Measurements from ENCODE around the gene RAB5B.

Gene RAB5B

GRCh38 chr12:55933799-55934742 lies 39.8 kb upstream of the RAB5B start:
- no peak overlapping the region for H3K4me3 ChIP-seq (ENCODE audit: low read length)
- no peak for TF ChIP-seq ZNF274 (IDR thresholded peaks at IDR 0.05; ENCODE audit: low read depth, low read length)

- no peak for TF ChIP-seq ZNF274 (IDR thresholded peaks at IDR 0.05; ENCODE audit: low read depth, low read length)
- H3K4me3 ChIP-seq (ENCODE audit: low read length): no peak overlapping the region
Observed at GRCh38 chr12:55934773-55935172, 39.1 kb upstream of the RAB5B start.

GRCh38 chr12:55935738-55936151 lies 38.1 kb upstream of the RAB5B start:
- no peak for TF ChIP-seq ZNF274 (IDR thresholded peaks at IDR 0.05; ENCODE audit: low read depth, low read length)
- no peak overlapping the region for H3K4me3 ChIP-seq (ENCODE audit: low read length)

DNA sequence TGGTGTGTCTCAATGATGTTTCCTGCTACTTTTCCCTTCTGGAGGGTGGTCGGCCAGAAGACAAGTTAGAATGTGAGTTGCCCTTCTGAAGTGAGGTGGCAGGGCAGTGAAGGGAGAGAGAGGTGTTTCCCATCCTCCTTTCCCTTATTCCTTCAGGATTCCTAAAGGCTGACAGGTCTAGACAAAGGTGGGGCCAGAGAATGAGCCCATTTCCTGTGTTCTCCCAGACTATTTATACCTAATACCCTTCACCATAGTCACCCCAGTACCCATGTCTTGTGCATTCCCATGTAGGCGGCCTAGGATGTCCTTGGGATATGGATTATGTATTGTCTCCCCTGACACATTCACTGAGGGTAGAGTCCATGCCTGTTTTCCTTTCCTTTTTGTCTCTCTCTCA lies 35.9 kb upstream of the RAB5B start:
- H3K4me3 ChIP-seq (ENCODE audit: low read length): no peak overlapping the region
- no peak for TF ChIP-seq ZNF274 (IDR thresholded peaks at IDR 0.05; ENCODE audit: low read depth, low read length)

GRCh38 chr12:55938826-55939501 lies 34.9 kb upstream of the RAB5B start:
- H3K4me3 ChIP-seq (ENCODE audit: low read length): no peak overlapping the region
- no peak for TF ChIP-seq ZNF274 (IDR thresholded peaks at IDR 0.05; ENCODE audit: low read depth, low read length)

DNA sequence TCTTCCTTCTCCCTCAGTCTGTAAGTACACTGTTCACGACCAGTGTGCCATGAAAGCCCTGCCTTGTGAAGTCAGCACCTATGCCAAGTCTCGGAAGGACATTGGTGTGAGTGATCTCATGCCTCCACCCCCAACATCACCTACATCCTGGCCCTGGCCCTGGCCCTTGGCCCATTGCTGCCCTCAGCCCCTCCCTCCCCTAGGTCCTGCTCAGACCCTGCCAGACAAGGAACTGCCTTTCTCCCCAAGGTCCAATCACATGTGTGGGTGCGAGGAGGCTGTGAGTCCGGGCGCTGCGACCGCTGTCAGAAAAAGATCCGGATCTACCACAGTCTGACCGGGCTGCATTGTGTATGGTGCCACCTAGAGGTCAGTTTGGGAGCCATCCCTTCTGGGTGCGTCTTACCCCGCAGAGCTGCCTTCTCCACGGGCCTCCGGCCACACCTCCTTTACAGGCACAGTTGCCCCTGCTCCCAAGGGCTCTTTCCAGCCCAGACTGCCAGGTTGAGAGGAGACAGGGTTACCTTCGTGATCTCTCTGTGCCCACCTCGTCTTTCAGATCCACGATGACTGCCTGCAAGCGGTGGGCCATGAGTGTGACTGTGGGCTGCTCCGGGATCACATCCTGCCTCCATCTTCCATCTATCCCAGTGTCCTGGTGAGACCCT lies 33.7 kb upstream of the RAB5B start:
- no peak overlapping the region for H3K4me3 ChIP-seq (ENCODE audit: low read length)
- no peak for TF ChIP-seq ZNF274 (IDR thresholded peaks at IDR 0.05; ENCODE audit: low read depth, low read length)

DNA sequence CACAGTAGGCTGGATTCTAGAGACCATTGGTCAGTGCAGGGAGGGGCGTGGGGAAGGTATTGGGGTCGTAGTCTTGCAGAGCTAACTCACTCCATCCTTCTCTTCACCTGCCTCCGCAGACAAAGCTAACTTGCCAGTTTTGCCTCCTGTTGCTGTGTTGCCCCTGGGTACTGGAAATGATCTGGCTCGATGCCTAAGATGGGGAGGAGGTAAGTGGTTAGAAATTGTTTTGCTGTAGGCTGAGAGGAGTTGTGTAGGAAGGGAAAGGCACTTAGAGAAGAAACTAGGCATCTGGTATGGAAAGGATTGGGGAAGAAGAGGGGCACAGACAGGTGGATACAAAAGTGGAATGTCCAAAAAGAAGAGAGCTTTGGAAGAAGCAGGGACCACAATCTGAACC lies 31.8 kb upstream of the RAB5B start:
- H3K4me3 ChIP-seq (ENCODE audit: low read length): no peak overlapping the region
- TF ChIP-seq ZNF274 (IDR thresholded peaks at IDR 0.05; ENCODE audit: low read depth, low read length): no peak

DNA sequence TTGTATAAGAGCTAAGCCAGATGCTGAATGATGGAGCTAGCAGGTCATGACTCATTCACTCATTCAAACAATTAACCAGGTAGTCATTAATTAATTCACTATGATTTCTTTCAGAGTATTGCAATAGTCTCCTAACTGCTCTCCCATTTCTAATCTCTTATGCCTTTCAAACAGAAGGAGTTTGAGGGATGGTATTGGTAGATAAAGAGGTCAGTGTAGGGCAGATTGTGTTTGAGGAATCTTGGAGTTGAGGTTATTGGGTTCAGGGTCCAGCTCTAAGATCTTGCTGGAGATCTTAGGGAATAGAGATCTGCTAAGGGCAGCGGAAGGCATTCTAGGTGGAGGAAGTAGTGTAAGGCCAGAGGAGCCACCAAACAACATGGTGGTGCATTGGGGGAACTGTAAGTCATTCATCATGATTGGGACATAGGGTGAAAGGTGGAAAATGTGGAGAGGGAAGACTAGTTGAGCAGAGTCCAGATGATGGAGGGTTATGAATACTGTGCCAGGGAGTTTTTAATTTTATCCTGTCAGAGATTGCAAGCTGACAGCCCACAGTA lies 31.2 kb upstream of the RAB5B start:
- TF ChIP-seq ZNF274 (IDR thresholded peaks at IDR 0.05; ENCODE audit: low read depth, low read length): no peak
- no peak overlapping the region for H3K4me3 ChIP-seq (ENCODE audit: low read length)

DNA sequence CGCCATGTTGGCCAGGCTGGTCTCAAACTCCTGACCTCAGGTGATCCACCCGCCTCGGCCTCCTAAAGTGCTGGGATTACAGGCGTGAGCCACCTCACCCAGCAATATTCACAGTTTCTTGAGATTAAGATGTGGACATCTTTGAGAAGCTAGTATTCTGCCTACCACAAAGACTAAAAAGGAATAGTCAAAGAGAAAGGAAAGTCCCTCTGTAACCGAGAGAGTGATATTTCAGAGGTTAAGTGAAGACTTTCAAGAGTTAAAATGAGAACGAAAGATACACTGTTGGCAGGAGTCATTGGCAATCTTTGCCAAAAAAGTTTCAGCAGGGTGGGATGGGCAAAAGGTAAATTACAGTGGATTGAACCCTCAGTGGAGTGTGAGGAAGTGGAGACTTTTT lies 27.3 kb upstream of the RAB5B start:
- TF ChIP-seq ZNF274 (IDR thresholded peaks at IDR 0.05; ENCODE audit: low read depth, low read length): no peak
- H3K4me3 ChIP-seq (ENCODE audit: low read length): no peak overlapping the region

DNA sequence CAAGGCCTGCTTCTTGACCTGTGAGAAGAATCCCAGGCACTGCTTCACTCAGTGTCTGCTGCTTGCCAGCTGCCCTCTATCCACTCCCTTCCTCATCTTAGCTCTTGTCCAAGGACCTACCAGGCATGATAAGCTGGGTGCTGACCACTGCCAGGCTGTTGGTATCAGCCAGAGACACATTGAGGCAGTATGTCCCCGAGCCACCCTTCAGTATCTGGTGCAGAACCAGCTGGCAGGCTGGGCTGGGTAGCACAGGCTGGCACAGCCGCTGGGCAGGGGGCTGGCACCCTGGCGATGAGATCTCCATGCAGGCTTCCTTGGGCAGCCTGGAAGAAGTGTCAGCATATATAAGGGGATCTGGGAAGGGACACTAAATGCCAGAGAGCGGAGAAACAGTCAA lies 18.5 kb upstream of the RAB5B start:
- no peak overlapping the region for H3K4me3 ChIP-seq (ENCODE audit: low read length)
- TF ChIP-seq ZNF274 (IDR thresholded peaks at IDR 0.05; ENCODE audit: low read depth, low read length): no peak

DNA sequence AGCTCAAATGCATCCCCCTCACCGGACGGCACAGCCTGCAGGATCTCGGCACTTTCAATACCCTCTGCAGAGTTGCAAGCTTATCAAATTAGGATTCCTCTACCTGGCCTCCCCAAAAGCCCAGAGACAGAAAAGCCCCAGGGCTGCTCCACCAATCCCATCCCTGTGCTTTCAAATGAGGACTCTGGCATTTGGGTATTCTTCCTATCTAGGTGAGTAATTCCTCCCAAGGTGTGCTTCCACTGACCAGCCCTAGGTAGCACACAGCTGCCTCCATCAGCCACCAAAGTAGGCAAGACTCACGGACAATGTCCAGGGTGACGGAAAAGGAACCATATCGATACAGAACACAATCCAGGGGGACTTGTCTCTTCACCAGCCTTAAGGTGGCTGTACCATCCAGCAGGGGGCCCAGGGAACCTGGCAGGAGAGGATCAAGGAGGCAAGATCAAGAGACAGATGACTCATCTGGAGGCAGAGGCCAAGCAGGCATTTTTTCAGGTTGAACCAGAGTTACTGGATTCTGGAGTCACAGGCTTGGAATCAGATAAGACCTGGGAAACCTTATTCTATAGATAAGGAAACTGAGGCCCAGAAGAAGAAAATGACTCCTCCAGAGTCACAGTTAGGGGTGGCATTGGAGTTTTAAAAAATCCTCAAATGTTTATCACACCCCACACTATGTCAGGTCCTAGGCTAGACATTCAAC lies 17.9 kb upstream of the RAB5B start:
- no peak for TF ChIP-seq ZNF274 (IDR thresholded peaks at IDR 0.05; ENCODE audit: low read depth, low read length)
- no peak overlapping the region for H3K4me3 ChIP-seq (ENCODE audit: low read length)

- no peak for TF ChIP-seq ZNF274 (IDR thresholded peaks at IDR 0.05; ENCODE audit: low read depth, low read length)
- H3K4me3 ChIP-seq (ENCODE audit: low read length): no peak overlapping the region
Observed at GRCh38 chr12:55957106-55957859, 16.6 kb upstream of the RAB5B start.

DNA sequence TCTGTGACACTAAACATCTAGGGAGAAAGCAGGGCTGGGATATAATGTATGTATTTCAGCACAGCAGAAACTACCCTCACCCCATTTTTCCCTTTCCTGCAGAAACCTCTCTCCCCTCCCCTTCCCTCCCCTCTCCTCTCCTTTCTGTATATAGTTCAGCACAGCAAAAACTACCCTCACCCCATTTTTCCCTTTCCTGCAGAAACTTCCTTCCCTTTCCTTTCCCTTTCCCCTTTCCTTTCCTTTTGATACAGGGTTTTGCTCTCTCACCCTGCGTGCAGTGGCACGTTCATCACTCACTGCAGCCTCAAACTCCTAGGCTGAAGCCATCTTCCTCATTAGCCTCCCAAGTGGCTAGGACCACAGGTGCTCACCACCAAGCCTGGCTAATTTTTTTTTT lies 10.1 kb upstream of the RAB5B start:
- H3K4me3 ChIP-seq (ENCODE audit: low read length): no peak overlapping the region
- no peak for TF ChIP-seq ZNF274 (IDR thresholded peaks at IDR 0.05; ENCODE audit: low read depth, low read length)
